CD14-positive monocyte (primary cell): ENCODE data around the gene CACNA2D1. TPM values are rescaled to one million over a fixed set of nuclear protein-coding genes. Genes with fewer than 3 reads are reported as not detected.
A peak's percentile ranks its signal among the peaks of the same experiment; 100 is the strongest.

ENCODE experiments used
- DNase-seq, 3 donors: peaks; one replicate each; pipeline ENCODE4 v3.0.0-alpha.2; 2011 to 2022
- H2AFZ ChIP-seq: 2 replicates; pipeline ENCODE4 v1.6.0; 2012; ENCODE audit warnings: mild to moderate bottlenecking, low read depth, low read length, inconsistent platforms; ENCODE audit not compliant: insufficient read depth, poor library complexity, severe bottlenecking
- H3K27ac ChIP-seq, 2 donors: 1 replicate in 1 of 2; 2 replicates in 1 of 2; pipeline ENCODE4 v1.5.1; 2012 to 2013; ENCODE audit warnings: low read length in 2 of 2, control low read depth in 1 of 2, inconsistent platforms in 1 of 2, low read depth in 1 of 2, mild to moderate bottlenecking in 1 of 2
- H3K27me3 ChIP-seq, 2 donors: one replicate each; pipeline versions ENCODE4 v1.6.0 to v1.6.1; 2011 to 2013; ENCODE audit warnings: low read length in 2 of 2; ENCODE audit not compliant: control insufficient read depth in 2 of 2, insufficient read depth in 2 of 2
- H3K36me3 ChIP-seq, 2 donors: replicated peaks in 1 of 2; 1 replicate in 1 of 2; 2 replicates in 1 of 2; pipeline versions ENCODE4 v1.5.1 to v1.6.1; 2012 to 2013; ENCODE audit warnings: low read length in 2 of 2, control low read depth in 1 of 2, inconsistent platforms in 1 of 2, mild to moderate bottlenecking in 1 of 2; ENCODE audit not compliant: insufficient read depth in 2 of 2, control insufficient read depth in 1 of 2
- H3K4me1 ChIP-seq, 2 donors: 1 replicate in 1 of 2; 2 replicates in 1 of 2; pipeline versions ENCODE4 v1.5.1 to v1.6.1; 2012 to 2013; ENCODE audit warnings: low read length in 2 of 2, control low read depth in 1 of 2, inconsistent platforms in 1 of 2, mild to moderate bottlenecking in 1 of 2, moderate library complexity in 1 of 2; ENCODE audit not compliant: insufficient read depth in 2 of 2, control insufficient read depth in 1 of 2
- H3K4me2 ChIP-seq: replicated peaks from 2 replicates; pipeline ENCODE3; 2012; ENCODE audit warnings: low read length, moderate library complexity, mild to moderate bottlenecking; ENCODE audit not compliant: poor library complexity, severe bottlenecking; ENCODE audit errors: extremely low read depth
- H3K4me3 ChIP-seq, 3 experiments: fragments of 200-600 bp in 1 of 3; sonication (generic) in 1 of 3; replicated peaks in 1 of 3; 1 replicate in 2 of 3; 2 replicates in 1 of 3; pipeline ENCODE4 v1.5.1; 2011 to 2013; ENCODE audit warnings: low read length in 3 of 3, mild to moderate bottlenecking in 3 of 3, control low read depth in 2 of 3, low read depth in 2 of 3, inconsistent platforms in 1 of 3, moderate library complexity in 1 of 3
- H3K79me2 ChIP-seq: 2 replicates; pipeline ENCODE4 v1.6.0; 2012; ENCODE audit warnings: mild to moderate bottlenecking, control low read depth, inconsistent platforms, low read length, moderate library complexity; ENCODE audit not compliant: insufficient read depth
- H3K9ac ChIP-seq: 2 replicates; pipeline ENCODE4 v1.6.0; 2017; ENCODE audit warnings: low read length, mild to moderate bottlenecking; ENCODE audit not compliant: insufficient read depth, poor library complexity, severe bottlenecking
- H3K9me3 ChIP-seq, 2 donors: replicated peaks in 1 of 2; 1 replicate in 1 of 2; 2 replicates in 1 of 2; pipeline versions ENCODE4 v1.5.1 to v1.6.1; 2012 to 2013; ENCODE audit warnings: low read length in 2 of 2, control low read depth in 1 of 2; ENCODE audit not compliant: control insufficient read depth in 1 of 2, insufficient read depth in 1 of 2
- H4K20me1 ChIP-seq: 2 replicates; pipeline ENCODE4 v1.6.0; 2012; ENCODE audit warnings: mild to moderate bottlenecking, low read length, control low read depth, moderate library complexity; ENCODE audit not compliant: insufficient read depth
- H3K27ac Mint-ChIP-seq, 7 donors: one replicate each; pipeline ENCODE4 v1.8.0; 2020; ENCODE audit warnings: mild to moderate bottlenecking in 7 of 7, mixed read lengths in 7 of 7, moderate library complexity in 6 of 7, inconsistent platforms in 2 of 7
- H3K27me3 Mint-ChIP-seq, 3 donors: one replicate each; pipeline ENCODE4 v1.8.0; 2021 to 2022; ENCODE audit warnings: low read depth in 3 of 3, mild to moderate bottlenecking in 3 of 3, mixed read lengths in 3 of 3, moderate library complexity in 3 of 3, inconsistent platforms in 1 of 3
- H3K36me3 Mint-ChIP-seq, 2 donors: one replicate each; pipeline ENCODE4 v1.8.0; 2020; ENCODE audit warnings: mixed read lengths in 2 of 2, inconsistent platforms in 1 of 2, mild to moderate bottlenecking in 1 of 2
- H3K4me1 Mint-ChIP-seq: one replicate; pipeline ENCODE4 v1.8.0; 2020; ENCODE audit warnings: mild to moderate bottlenecking, mixed read lengths
- H3K4me3 Mint-ChIP-seq, 2 donors: one replicate each; pipeline ENCODE4 v1.8.0; 2020; ENCODE audit warnings: mild to moderate bottlenecking in 2 of 2, mixed read lengths in 2 of 2, moderate library complexity in 1 of 2
- H3K9me3 Mint-ChIP-seq, 7 donors: one replicate each; pipeline ENCODE4 v1.8.0; 2020 to 2022; ENCODE audit warnings: mixed read lengths in 7 of 7, mild to moderate bottlenecking in 6 of 7, moderate library complexity in 6 of 7, inconsistent platforms in 2 of 7
- WGBS: methylation state at CpG from one replicate; pipeline ENCODE4 v1.1.5; 2013; ENCODE audit warnings: missing lambda C conversion rate; ENCODE audit not compliant: insufficient coverage; 5-methylcytosine and 5-hydroxymethylcytosine counted together
- intact Hi-C, 2 donors: fragments of 100-400 bp; cut with micrococcal nuclease; formaldehyde crosslinking; loops; one replicate each; pipeline versions ENCODE4 v1.15.0 to v1.15.1; 2023
- polyA plus RNA-seq, 3 donors: library from polyadenylated mRNA; depleted of rRNA in 1 of 3; unstranded in 2 of 3; stranded (reverse) in 1 of 3; fragments of 300-500 nt in 2 of 3; fragments of >200 nt in 1 of 3; fragmentation: Illumina TruSeq in 2 of 3; gene quantifications; 1 replicate in 2 of 3; 2 replicates in 1 of 3; pipeline ENCODE4 v1.2.3, GENCODE V29; 2012 to 2021
- TF ChIP-seq, protein P1 (sequence below): fragments of 200-600 bp; IDR thresholded peaks from one replicate; pipeline ENCODE4 v1.8.0; 2022; ENCODE audit warnings: antibody characterized with exemption, mild to moderate bottlenecking

Gene CACNA2D1
- polyA plus RNA-seq, 3 donors: 0.02 TPM; not detected in 2

DNA sequence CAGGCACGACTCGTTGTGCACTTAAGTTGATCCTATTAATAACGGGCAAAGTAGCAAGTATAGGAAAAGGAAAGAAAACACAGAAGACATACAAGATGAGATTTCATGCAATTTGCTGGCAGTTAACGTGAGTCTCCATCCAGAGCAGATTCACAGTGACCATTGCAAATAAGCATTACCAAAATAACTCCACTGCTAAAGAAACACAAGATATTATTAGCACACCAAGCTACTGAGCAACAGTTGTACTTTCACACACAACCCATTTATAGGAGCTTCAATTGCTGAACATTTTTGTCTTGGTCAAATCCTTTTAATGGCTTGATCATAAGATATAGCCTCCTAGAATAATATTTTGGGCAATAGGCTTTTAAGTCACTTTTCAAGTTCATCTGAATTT is 486.1 kb downstream of the CACNA2D1 start:
- intact Hi-C loops: loop anchor here in 1 of 2 donors (5.0 kb wide), 1 partner anchor 455 kb away; no protein-coding TSS in a partner anchor
- Histone ChIP-seq H3K79me2 (no peaks in the 10 kb centered on the region), H3K36me3 (no peaks in the 10 kb centered on the region), H2AFZ (no peak overlapping the region), H3K4me1 (no peaks in the 10 kb centered on the region), H3K4me3 (no peak overlapping the region), H3K9ac (no peak overlapping the region), H4K20me1 (no peaks in the 10 kb centered on the region), H3K27me3 (no peaks in the 10 kb centered on the region), H3K4me2 (no peak overlapping the region), H3K9me3 (no peaks in the 10 kb centered on the region), H3K27ac (no peak overlapping the region)
- H3K9me3 Mint-ChIP-seq: no peaks in the 10 kb centered on the region
- 95% methylated on average over 4 of the region's 4 CpGs for WGBS
- peaks cover 11% of the 10 kb centered on the region for H3K4me1 Mint-ChIP-seq
- no peak for DNase-seq
- no peak overlapping the region for H3K27ac Mint-ChIP-seq
- no peaks in the 10 kb centered on the region for H3K36me3 Mint-ChIP-seq
- no peaks in the 10 kb centered on the region for H3K27me3 Mint-ChIP-seq
- TF ChIP-seq, protein P1, sequence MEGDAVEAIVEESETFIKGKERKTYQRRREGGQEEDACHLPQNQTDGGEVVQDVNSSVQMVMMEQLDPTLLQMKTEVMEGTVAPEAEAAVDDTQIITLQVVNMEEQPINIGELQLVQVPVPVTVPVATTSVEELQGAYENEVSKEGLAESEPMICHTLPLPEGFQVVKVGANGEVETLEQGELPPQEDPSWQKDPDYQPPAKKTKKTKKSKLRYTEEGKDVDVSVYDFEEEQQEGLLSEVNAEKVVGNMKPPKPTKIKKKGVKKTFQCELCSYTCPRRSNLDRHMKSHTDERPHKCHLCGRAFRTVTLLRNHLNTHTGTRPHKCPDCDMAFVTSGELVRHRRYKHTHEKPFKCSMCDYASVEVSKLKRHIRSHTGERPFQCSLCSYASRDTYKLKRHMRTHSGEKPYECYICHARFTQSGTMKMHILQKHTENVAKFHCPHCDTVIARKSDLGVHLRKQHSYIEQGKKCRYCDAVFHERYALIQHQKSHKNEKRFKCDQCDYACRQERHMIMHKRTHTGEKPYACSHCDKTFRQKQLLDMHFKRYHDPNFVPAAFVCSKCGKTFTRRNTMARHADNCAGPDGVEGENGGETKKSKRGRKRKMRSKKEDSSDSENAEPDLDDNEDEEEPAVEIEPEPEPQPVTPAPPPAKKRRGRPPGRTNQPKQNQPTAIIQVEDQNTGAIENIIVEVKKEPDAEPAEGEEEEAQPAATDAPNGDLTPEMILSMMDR: no peak
- H3K4me3 Mint-ChIP-seq: no peak overlapping the region

DNA sequence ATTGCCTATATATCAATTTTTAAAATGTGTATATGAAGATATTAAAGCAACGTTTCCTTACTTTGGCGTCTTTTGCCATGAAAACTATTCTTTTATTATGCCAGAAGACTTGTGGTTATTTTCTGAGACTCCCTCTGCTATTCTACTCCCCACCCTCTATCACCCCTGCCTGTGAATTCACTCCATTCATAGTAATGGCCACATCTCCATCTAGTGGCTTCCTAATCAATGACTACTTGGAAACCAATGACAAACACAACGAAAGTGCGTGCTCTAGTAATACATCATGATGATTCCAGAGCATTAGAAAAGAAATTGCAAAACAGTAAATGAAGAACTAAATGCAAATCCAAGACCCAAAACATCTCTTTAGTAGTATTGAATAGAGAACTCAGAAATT is 487.1 kb downstream of the CACNA2D1 start:
- no peak overlapping the region for H3K9ac ChIP-seq
- H4K20me1 ChIP-seq: no peaks in the 10 kb centered on the region
- H3K36me3 ChIP-seq: no peaks in the 10 kb centered on the region
- no peaks in the 10 kb centered on the region for H3K79me2 ChIP-seq
- Mint-ChIP-seq H3K36me3 (no peaks in the 10 kb centered on the region), H3K9me3 (no peaks in the 10 kb centered on the region), H3K4me1 (peaks cover 11% of the 10 kb centered on the region), H3K27me3 (no peaks in the 10 kb centered on the region), H3K27ac (no peak overlapping the region), H3K4me3 (no peak overlapping the region)
- no peak overlapping the region for H3K4me2 ChIP-seq
- TF ChIP-seq, protein P1: peak; percentile 70
- no peaks in the 10 kb centered on the region for H3K4me1 ChIP-seq
- WGBS: no CpG with 5 or more reads among the region's 4 CpGs
- no peak overlapping the region for H2AFZ ChIP-seq
- peak; percentile 32 to 49 (median 48) for DNase-seq
- H3K27ac ChIP-seq: no peak overlapping the region
- intact Hi-C loops: loop anchor here in 1 of 2 donors (5.0 kb wide), 1 partner anchor 454 kb away; no protein-coding TSS in a partner anchor
- H3K4me3 ChIP-seq: no peak overlapping the region
- H3K9me3 ChIP-seq: no peaks in the 10 kb centered on the region
- H3K27me3 ChIP-seq: no peaks in the 10 kb centered on the region
